OCI-LY7 (cell line): ENCODE measurements around the gene SBF1.

ENCODE experiments used
- EZH2phosphoT487 ChIP-seq: fragments of 200-600 bp; sonication (generic); IDR thresholded peaks from 2 replicates; pipeline ENCODE4 v1.6.1; 2018; ENCODE audit warnings: low read depth, borderline replicate concordance, mild to moderate bottlenecking, mixed run types, antibody characterized with exemption, low read length, moderate library complexity, mixed read lengths
- TF ChIP-seq, protein P1 (sequence below): fragments of 200-600 bp; sonication (generic); conservative IDR thresholded peaks from 2 replicates; pipeline ENCODE4 v1.5.1; 2014; ENCODE audit warnings: mild to moderate bottlenecking, antibody characterized with exemption, low read length, moderate library complexity, mixed read lengths

DNA sequence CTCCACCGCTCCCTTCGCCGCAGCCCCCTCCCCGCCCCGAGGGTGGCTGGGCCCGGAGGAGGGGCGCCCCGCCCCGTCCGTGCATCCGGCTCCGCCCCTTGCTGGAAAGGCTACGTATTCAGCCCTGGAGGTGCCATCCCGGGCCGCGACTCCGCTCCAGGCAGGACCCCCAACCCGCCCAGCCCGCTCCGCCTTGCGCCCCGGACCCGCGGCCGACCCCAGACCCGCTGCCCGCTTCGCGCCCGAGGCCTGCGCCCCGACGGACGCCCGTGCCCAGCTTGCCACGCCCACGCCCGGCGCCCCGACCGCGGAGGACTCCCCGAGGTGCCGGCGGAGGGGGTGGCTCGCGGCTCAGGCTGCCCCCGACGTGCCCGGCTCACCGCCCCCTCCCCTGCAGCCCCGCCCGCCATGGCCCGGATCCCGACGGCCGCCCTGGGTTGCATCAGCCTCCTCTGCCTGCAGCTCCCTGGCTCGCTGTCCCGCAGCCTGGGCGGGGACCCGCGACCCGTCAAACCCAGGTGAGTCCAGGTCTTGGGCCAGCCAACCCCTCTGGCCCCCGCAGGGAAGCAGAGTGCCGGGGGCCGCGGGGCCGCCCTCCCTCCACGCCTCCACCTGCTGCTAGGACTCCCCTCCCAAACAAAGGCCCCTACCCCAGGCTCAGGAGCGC, 6.7 kb upstream of the SBF1 start, which contains the start of gene ADM2:
- TF ChIP-seq, protein P1, sequence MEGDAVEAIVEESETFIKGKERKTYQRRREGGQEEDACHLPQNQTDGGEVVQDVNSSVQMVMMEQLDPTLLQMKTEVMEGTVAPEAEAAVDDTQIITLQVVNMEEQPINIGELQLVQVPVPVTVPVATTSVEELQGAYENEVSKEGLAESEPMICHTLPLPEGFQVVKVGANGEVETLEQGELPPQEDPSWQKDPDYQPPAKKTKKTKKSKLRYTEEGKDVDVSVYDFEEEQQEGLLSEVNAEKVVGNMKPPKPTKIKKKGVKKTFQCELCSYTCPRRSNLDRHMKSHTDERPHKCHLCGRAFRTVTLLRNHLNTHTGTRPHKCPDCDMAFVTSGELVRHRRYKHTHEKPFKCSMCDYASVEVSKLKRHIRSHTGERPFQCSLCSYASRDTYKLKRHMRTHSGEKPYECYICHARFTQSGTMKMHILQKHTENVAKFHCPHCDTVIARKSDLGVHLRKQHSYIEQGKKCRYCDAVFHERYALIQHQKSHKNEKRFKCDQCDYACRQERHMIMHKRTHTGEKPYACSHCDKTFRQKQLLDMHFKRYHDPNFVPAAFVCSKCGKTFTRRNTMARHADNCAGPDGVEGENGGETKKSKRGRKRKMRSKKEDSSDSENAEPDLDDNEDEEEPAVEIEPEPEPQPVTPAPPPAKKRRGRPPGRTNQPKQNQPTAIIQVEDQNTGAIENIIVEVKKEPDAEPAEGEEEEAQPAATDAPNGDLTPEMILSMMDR, result no peak
- TF ChIP-seq EZH2phosphoT487, result no peak
